A549 (cell line): ENCODE measurements around the gene TMEM135. TPM values are rescaled to one million over a fixed set of nuclear protein-coding genes. Genes with fewer than 3 reads are reported as not detected.

Experiments used
- ATAC-seq, 2 experiments: fragments of 200-7000 bp in 1 of 2; fragments of >200 bp in 1 of 2; cut with Nextera tagmentation in 1 of 2; cut with Tn5 transposase in 1 of 2; 3 replicates each; pipeline versions ENCODE4 v1.8.0 to v1.9.1; 2018 to 2020; ENCODE audit warnings: mild to moderate bottlenecking in 1 of 2, moderate library complexity in 1 of 2
- CTCF ChIA-PET: fragments of 300-600 bp; sonication (Branson Sonifier 250); formaldehyde crosslinking; extraction: SDS; loops from one replicate; lab custom pipeline; 2021; ENCODE audit warnings: antibody characterized with exemption, inconsistent platforms; lab: Yijun Ruan, JAX
- POLR2A ChIA-PET: fragments of 350-600 bp; formaldehyde crosslinking; extraction: SDS; loops from one replicate; lab custom pipeline; 2021; ENCODE audit warnings: antibody characterized with exemption, inconsistent platforms; lab: Yijun Ruan, JAX
- DNase-seq, 2 experiments: peaks; one replicate each; pipeline versions ENCODE4 v3.0.0 to v3.0.0-alpha.2; 2011 to 2016; ENCODE audit warnings: low read depth in 1 of 2, low spot score in 1 of 2
- FAIRE-seq: peaks from 2 replicates; lab custom pipeline; 2011; peaks lifted over from hg19 to GRCh38; lab: Jason Lieb, UNC
- H3K27ac ChIP-seq, 2 experiments: fragments of >200 bp; sonication (Bioruptor Twin); formaldehyde crosslinking; 3 replicates each; pipeline ENCODE4 v1.5.1; 2016 to 2017
- H3K4me1 ChIP-seq: fragments of >200 bp; sonication (Bioruptor Twin); formaldehyde crosslinking; 3 replicates; pipeline ENCODE4 v1.6.1; 2016
- H3K4me2 ChIP-seq: fragments of >200 bp; sonication (Bioruptor Twin); formaldehyde crosslinking; 3 replicates; pipeline ENCODE4 v1.6.1; 2016
- H3K4me3 ChIP-seq: fragments of >200 bp; sonication (Bioruptor Twin); formaldehyde crosslinking; 3 replicates; pipeline ENCODE4 v1.5.1; 2016
- H3K9me3 ChIP-seq: fragments of >200 bp; sonication (Bioruptor Twin); formaldehyde crosslinking; 3 replicates; pipeline ENCODE4 v1.6.1; 2016
- BCL3 ChIP-seq: fragments of >200 bp; sonication (Bioruptor Twin); formaldehyde crosslinking; IDR thresholded peaks from 3 replicates; pipeline ENCODE4 v1.6.1; 2016
- CBX8 ChIP-seq: fragments of 200-600 bp; sonication (generic); IDR thresholded peaks from 2 replicates; pipeline ENCODE4 v1.6.1; 2016
- E2F6 ChIP-seq: IDR thresholded peaks from 2 replicates; pipeline ENCODE4 v1.6.1; 2012; ENCODE audit warnings: low read depth, borderline replicate concordance
- EHMT2 ChIP-seq: fragments of 200-600 bp; sonication (generic); IDR thresholded peaks from 2 replicates; pipeline ENCODE4 v1.6.1; 2016; ENCODE audit warnings: antibody characterized with exemption, low read depth, mild to moderate bottlenecking, moderate library complexity
- EP300 ChIP-seq, 2 experiments: fragments of >200 bp; sonication (Bioruptor Twin); formaldehyde crosslinking; IDR thresholded peaks; 2 replicates in 1 of 2; 3 replicates in 1 of 2; pipeline ENCODE4 v1.6.1; 2016 to 2017
- ESRRA ChIP-seq: fragments of 150-350 bp; IDR thresholded peaks from 2 replicates; pipeline ENCODE4 v1.6.1; 2014; ENCODE audit warnings: mild to moderate bottlenecking, low read length, borderline replicate concordance
- FOSL2 ChIP-seq, 2 experiments: fragments of 450-650 bp in 1 of 2; fragments of >200 bp in 1 of 2; sonication (Bioruptor Twin) in 1 of 2; formaldehyde crosslinking; IDR thresholded peaks; 2 replicates each; pipeline versions ENCODE4 v1.5.0 to v1.6.1; 2016 to 2020; ENCODE audit warnings: mild to moderate bottlenecking in 1 of 2, moderate library complexity in 1 of 2
- FOXS1 ChIP-seq: fragments of 250-450 bp; sonication (Bioruptor Pico); IDR thresholded peaks from 2 replicates; pipeline ENCODE4 v1.5.0; 2020; ENCODE audit warnings: mild to moderate bottlenecking, moderate library complexity
- GATA3 ChIP-seq: IDR thresholded peaks from 2 replicates; pipeline ENCODE4 v1.6.1; 2012; ENCODE audit warnings: borderline replicate concordance
- HDAC2 ChIP-seq: fragments of 200-600 bp; sonication (generic); IDR thresholded peaks from 2 replicates; pipeline ENCODE4 v1.6.1; 2016
- HES2 ChIP-seq: fragments of >200 bp; sonication (Bioruptor Twin); formaldehyde crosslinking; IDR thresholded peaks from 2 replicates; pipeline ENCODE4 v1.6.1; 2016
- HMGXB4 ChIP-seq: fragments of 250-450 bp; sonication (Bioruptor Pico); IDR thresholded peaks from 2 replicates; pipeline ENCODE4 v1.5.0; 2021; ENCODE audit warnings: mild to moderate bottlenecking, moderate library complexity, borderline replicate concordance
- HOXA7 ChIP-seq: fragments of 250-450 bp; sonication (Bioruptor Pico); IDR thresholded peaks from 2 replicates; pipeline ENCODE4 v1.5.0; 2020; ENCODE audit warnings: mild to moderate bottlenecking, moderate library complexity
- HOXB13 ChIP-seq: fragments of 250-450 bp; sonication (Bioruptor Pico); IDR thresholded peaks from 2 replicates; pipeline ENCODE4 v1.5.0; 2020; ENCODE audit warnings: low read depth, mild to moderate bottlenecking, moderate library complexity
- JUN ChIP-seq, 2 experiments: fragments of >200 bp; sonication (Bioruptor Twin); formaldehyde crosslinking; IDR thresholded peaks; 2 replicates in 1 of 2; 3 replicates in 1 of 2; pipeline ENCODE4 v1.6.1; 2016 to 2017
- JUNB ChIP-seq: fragments of >200 bp; sonication (Bioruptor Twin); formaldehyde crosslinking; IDR thresholded peaks from 2 replicates; pipeline ENCODE4 v1.6.1; 2016
- KDM1A ChIP-seq: fragments of 200-600 bp; sonication (generic); IDR thresholded peaks from 2 replicates; pipeline ENCODE4 v1.6.1; 2016; ENCODE audit warnings: low read depth, mild to moderate bottlenecking
- MAFK ChIP-seq: fragments of 450-650 bp; IDR thresholded peaks from 2 replicates; pipeline ENCODE4 v1.6.1; 2014; ENCODE audit not compliant: partially characterized antibody
- MAX ChIP-seq: IDR thresholded peaks from 2 replicates; pipeline ENCODE4 v1.6.1; 2012
- MAZ ChIP-seq: fragments of 150-350 bp; IDR thresholded peaks from 2 replicates; pipeline ENCODE4 v1.6.1; 2014; ENCODE audit warnings: antibody characterized with exemption, low read depth, low read length, borderline replicate concordance
- MYC ChIP-seq: IDR thresholded peaks from 2 replicates; pipeline ENCODE4 v1.6.1; 2012; ENCODE audit warnings: mild to moderate bottlenecking, inconsistent platforms, low read length, improper control_type of control experiment, borderline replicate concordance
- PBX3 ChIP-seq: IDR thresholded peaks from 2 replicates; pipeline ENCODE4 v1.6.1; 2012
- POLR2A ChIP-seq: IDR thresholded peaks from 2 replicates; pipeline ENCODE4 v1.6.1; 2012; ENCODE audit warnings: mild to moderate bottlenecking, low read length
- POLR2AphosphoS2 ChIP-seq: conservative IDR thresholded peaks from 2 replicates; pipeline ENCODE4 v1.6.1; 2012; ENCODE audit warnings: low read length, improper control_type of control experiment, inconsistent platforms
- RAD21 ChIP-seq, 2 experiments: fragments of >200 bp in 1 of 2; sonication (Bioruptor Twin) in 1 of 2; formaldehyde crosslinking in 1 of 2; IDR thresholded peaks in 1 of 2; conservative IDR thresholded peaks in 1 of 2; 2 replicates in 1 of 2; 3 replicates in 1 of 2; pipeline ENCODE4 v1.6.1; 2012 to 2018; ENCODE audit warnings: inconsistent platforms in 1 of 2
- RCOR1 ChIP-seq: fragments of 150-350 bp; IDR thresholded peaks from 2 replicates; pipeline ENCODE4 v1.6.1; 2014; ENCODE audit warnings: antibody characterized with exemption, low read length, low read depth
- RNF2 ChIP-seq: fragments of 200-600 bp; sonication (generic); IDR thresholded peaks from 2 replicates; pipeline ENCODE4 v1.6.1; 2016; ENCODE audit warnings: low read depth, mild to moderate bottlenecking, antibody characterized with exemption, moderate library complexity, borderline replicate concordance
- SMC3 ChIP-seq: fragments of >200 bp; sonication (Bioruptor Twin); formaldehyde crosslinking; IDR thresholded peaks from 3 replicates; pipeline ENCODE4 v1.6.1; 2018; ENCODE audit warnings: inconsistent platforms
- SREBF2 ChIP-seq: fragments of 450-650 bp; IDR thresholded peaks from 2 replicates; pipeline ENCODE4 v1.6.1; 2014; ENCODE audit warnings: mild to moderate bottlenecking, moderate library complexity
- TFCP2L1 ChIP-seq: fragments of 250-450 bp; sonication (Bioruptor Pico); IDR thresholded peaks from 2 replicates; pipeline ENCODE4 v1.5.0; 2021; ENCODE audit warnings: mild to moderate bottlenecking
- TP53 ChIP-seq: fragments of 250-450 bp; sonication (Bioruptor Pico); IDR thresholded peaks from 2 replicates; pipeline ENCODE4 v1.5.0; 2021; ENCODE audit warnings: mild to moderate bottlenecking, moderate library complexity
- ZNF302 ChIP-seq: fragments of 250-450 bp; sonication (Bioruptor Pico); IDR thresholded peaks from 2 replicates; pipeline ENCODE4 v1.9.0; 2021; ENCODE audit warnings: inconsistent platforms, mild to moderate bottlenecking, moderate library complexity
- WGBS: methylation state at CpG from one replicate; pipeline ENCODE4 v1.1.6; 2017; ENCODE audit errors: missing lambda C conversion rate; 5-methylcytosine and 5-hydroxymethylcytosine counted together
- polyA plus RNA-seq, 4 experiments: library from polyadenylated mRNA; depleted of rRNA in 3 of 4; stranded (reverse); fragments of >200 nt; fragmentation: RNase III in 1 of 4; extraction: RNeasy Plus Mini Kit Qiagen cat#74134 plus additional on column Dnase treatment in 1 of 4; gene quantifications; 2 replicates in 3 of 4; 3 replicates in 1 of 4; pipeline ENCODE4 v1.2.3, GENCODE V29; 2011 to 2017

Gene TMEM135
- polyA plus RNA-seq, 2 of the 4 experiments (the other 2 are of a cell fraction): 18.4 to 18.5 TPM

- ATAC-seq: no peak
- FAIRE-seq: no peak
- ChIA-PET POLR2A (no interaction called here), CTCF (interaction anchor here (1.1 to 5.3 kb wide), 3 partner anchors 64 to 1531 kb away, joined by 4 to 97 read pairs (median 6); no protein-coding TSS in a partner anchor)
- TF ChIP-seq E2F6: no peak
- TF ChIP-seq EHMT2: no peak
- TF ChIP-seq JUNB: no peak
- TF ChIP-seq HOXA7: no peak
- TF ChIP-seq FOSL2 (IDR thresholded peaks at IDR 0.05): no peak
- no peak for TF ChIP-seq FOSL2 (CRISPR knock-in tag; IDR thresholded peaks at IDR 0.05)
- no peak for TF ChIP-seq RCOR1
- TF ChIP-seq RNF2: no peak
- TF ChIP-seq KDM1A: no peak
- TF ChIP-seq FOXS1 (CRISPR knock-in tag): no peak
- TF ChIP-seq MAZ: no peak
- no peak for TF ChIP-seq CBX8
- no peak for TF ChIP-seq SREBF2
- no peak for TF ChIP-seq MAX
- TF ChIP-seq JUN (IDR thresholded peaks at IDR 0.05): no peak
- no peak for TF ChIP-seq POLR2AphosphoS2
- no peak for TF ChIP-seq PBX3
- TF ChIP-seq ZNF302 (CRISPR knock-in tag): no peak
- no peak for TF ChIP-seq GATA3
- TF ChIP-seq HOXB13: no peak
- Histone ChIP-seq H3K9me3 (no peaks in the 10 kb centered on the region), H3K4me3 (no peak overlapping the region), H3K27ac (no peak overlapping the region), H3K4me2 (no peak overlapping the region), H3K4me1 (no peaks in the 10 kb centered on the region)
- 73% methylated on average over 4 of the region's 4 CpGs for WGBS
- no peak for DNase-seq
These were observed 318.7 kb downstream of the TMEM135 start for GRCh38 chr11:87356428-87356827.

- no peak for TF ChIP-seq SMC3
- TF ChIP-seq EP300 (IDR thresholded peaks at IDR 0.05): no peak
- no peak for TF ChIP-seq FOXS1 (CRISPR knock-in tag)
- no peak for TF ChIP-seq HMGXB4 (CRISPR knock-in tag)
- no peak for TF ChIP-seq MAX
- no peak for TF ChIP-seq TP53
- TF ChIP-seq TFCP2L1 (CRISPR knock-in tag): no peak
- no peak for TF ChIP-seq MYC
- TF ChIP-seq BCL3: no peak
- TF ChIP-seq MAFK: no peak
- TF ChIP-seq HDAC2: no peak
- TF ChIP-seq RAD21 (conservative IDR thresholded peaks at IDR 0.05 in 1 of 2, IDR thresholded peaks at IDR 0.05 in 1 of 2): no peak
- TF ChIP-seq POLR2A: no peak
- no peak for TF ChIP-seq SREBF2
- TF ChIP-seq ESRRA: no peak
- no peak for TF ChIP-seq HES2
- TF ChIP-seq, all 56 proteins: peak for 0
- CTCF ChIA-PET: interaction anchor here (1.5 kb wide), 1 partner anchor 9 kb away, joined by 3 read pairs; no protein-coding TSS in a partner anchor
- ATAC-seq: no peak
These were observed 320.7 kb downstream of the TMEM135 start for GRCh38 chr11:87358461-87358860.

More at GRCh38 chr11:87358461-87358860, 320.7 kb downstream of the TMEM135 start:
- Histone ChIP-seq H3K4me2 (no peak overlapping the region), H3K4me3 (no peak overlapping the region), H3K9me3 (no peaks in the 10 kb centered on the region), H3K4me1 (no peaks in the 10 kb centered on the region), H3K27ac (no peak overlapping the region)
- 36% methylated on average over 5 of the region's 5 CpGs for WGBS
- POLR2A ChIA-PET: no interaction called here
- FAIRE-seq (no peak), DNase-seq (no peak)
